GM19239 (cell line): ENCODE data around the gene KCNK4.
"Not testable (repeated sequence)": the region's sequence is repeated elsewhere in the genome, so short reads cannot be mapped to it uniquely, and the experiment has no call there.

Experiments used
- DNase-seq: peaks from one replicate; pipeline ENCODE4 v3.0.0; 2011; ENCODE audit warnings: low spot score; ENCODE audit not compliant: insufficient read length
- FAIRE-seq: peaks from 2 replicates; lab custom pipeline; 2011; peaks lifted over from hg19 to GRCh38; lab: Jason Lieb, UNC

KCNK4 gene

GRCh38 chr11:64291262-64291751 is at the start of gene KCNK4:
TSS of gene KCNK4 (plus strand) at chr11:64291302. CDS start at chr11:64293019, 1,717 bp downstream.
- no peak for DNase-seq
- no peak for FAIRE-seq

GRCh38 chr11:64241491-64242374 is 49.4 kb upstream of the KCNK4 start:
- DNase-seq (peak; percentile 86), FAIRE-seq (peak; percentile 26)

- DNase-seq = no peak
- FAIRE-seq = no peak
These were observed 47.8 kb upstream of the KCNK4 start for GRCh38 chr11:64243236-64243854.

- DNase-seq (no peak), FAIRE-seq (no peak)
These were observed 47.0 kb upstream of the KCNK4 start for GRCh38 chr11:64244107-64244506.

GRCh38 chr11:64244966-64245365 is 46.1 kb upstream of the KCNK4 start:
- FAIRE-seq (no peak), DNase-seq (no peak)

GRCh38 chr11:64245401-64245796 is 45.7 kb upstream of the KCNK4 start:
- no peak for FAIRE-seq
- no peak for DNase-seq

- DNase-seq = no peak
- FAIRE-seq = no peak
These were observed 45.1 kb upstream of the KCNK4 start for GRCh38 chr11:64245797-64246620.

- DNase-seq, FAIRE-seq: not testable (repeated sequence)
These were observed 44.6 kb upstream of the KCNK4 start for GRCh38 chr11:64246621-64246870.

- peak; percentile 88 for DNase-seq
- no peak for FAIRE-seq
These were observed 44.0 kb upstream of the KCNK4 start, which contains the start of gene PPP1R14B for GRCh38 chr11:64246871-64247728. TSS of gene PPP1R14B (minus strand) at chr11:64246943. CDS start at chr11:64246673, 270 bp downstream.

- FAIRE-seq (no peak), DNase-seq (no peak)
These were observed 43.2 kb upstream of the KCNK4 start for GRCh38 chr11:64247729-64248531.

GRCh38 chr11:64248578-64248977 is 42.5 kb upstream of the KCNK4 start:
- DNase-seq (no peak), FAIRE-seq (no peak)

- no peak for FAIRE-seq
- DNase-seq = no peak
These were observed 42.1 kb upstream of the KCNK4 start for GRCh38 chr11:64249038-64249437.

- FAIRE-seq (no peak), DNase-seq (no peak)
These were observed 41.3 kb upstream of the KCNK4 start for GRCh38 chr11:64249563-64250414.

- DNase-seq = no peak
- no peak for FAIRE-seq
These were observed 40.6 kb upstream of the KCNK4 start for GRCh38 chr11:64250415-64251015.

- DNase-seq (peak; percentile 91), FAIRE-seq (no peak)
These were observed 39.9 kb upstream of the KCNK4 start, which contains the start of gene PLCB3 for GRCh38 chr11:64251016-64251752. TSS of gene PLCB3 (plus strand) at chr11:64251530. CDS start at chr11:64251650, 120 bp downstream.

GRCh38 chr11:64251753-64252002 is 39.4 kb upstream of the KCNK4 start:
- no peak for FAIRE-seq
- no peak for DNase-seq
